22Rv1 (cell line): ENCODE results near the gene JAK3.

ENCODE experiments used
- ZFX ChIP-seq: fragments of 450-650 bp; IDR thresholded peaks from 2 replicates; pipeline ENCODE4 v1.6.1; 2017; ENCODE audit warnings: antibody characterized with exemption, borderline replicate concordance
- TF ChIP-seq, protein P1 (sequence below): fragments of 450-650 bp; IDR thresholded peaks from 2 replicates; pipeline ENCODE4 v1.5.1; 2017; ENCODE audit warnings: mild to moderate bottlenecking

DNA sequence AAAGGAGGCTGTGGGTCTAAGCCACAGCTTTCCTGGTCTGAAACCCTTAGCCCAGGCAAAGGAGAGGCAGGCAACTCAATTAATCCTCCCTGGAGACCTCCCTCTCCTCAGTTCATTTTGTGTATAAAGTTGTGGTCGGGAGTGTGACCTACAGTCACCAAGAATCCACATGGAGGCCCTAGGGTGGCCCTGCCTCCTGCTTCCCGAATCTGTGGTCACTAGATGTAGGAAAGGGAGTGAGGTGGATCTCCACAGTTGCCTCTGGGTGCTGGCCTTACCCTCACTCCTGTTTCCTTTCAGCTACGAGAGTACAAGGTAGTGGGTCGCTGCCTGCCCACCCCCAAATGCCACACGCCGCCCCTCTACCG, 13.2 kb upstream of the JAK3 start:
- TF ChIP-seq, protein P1, sequence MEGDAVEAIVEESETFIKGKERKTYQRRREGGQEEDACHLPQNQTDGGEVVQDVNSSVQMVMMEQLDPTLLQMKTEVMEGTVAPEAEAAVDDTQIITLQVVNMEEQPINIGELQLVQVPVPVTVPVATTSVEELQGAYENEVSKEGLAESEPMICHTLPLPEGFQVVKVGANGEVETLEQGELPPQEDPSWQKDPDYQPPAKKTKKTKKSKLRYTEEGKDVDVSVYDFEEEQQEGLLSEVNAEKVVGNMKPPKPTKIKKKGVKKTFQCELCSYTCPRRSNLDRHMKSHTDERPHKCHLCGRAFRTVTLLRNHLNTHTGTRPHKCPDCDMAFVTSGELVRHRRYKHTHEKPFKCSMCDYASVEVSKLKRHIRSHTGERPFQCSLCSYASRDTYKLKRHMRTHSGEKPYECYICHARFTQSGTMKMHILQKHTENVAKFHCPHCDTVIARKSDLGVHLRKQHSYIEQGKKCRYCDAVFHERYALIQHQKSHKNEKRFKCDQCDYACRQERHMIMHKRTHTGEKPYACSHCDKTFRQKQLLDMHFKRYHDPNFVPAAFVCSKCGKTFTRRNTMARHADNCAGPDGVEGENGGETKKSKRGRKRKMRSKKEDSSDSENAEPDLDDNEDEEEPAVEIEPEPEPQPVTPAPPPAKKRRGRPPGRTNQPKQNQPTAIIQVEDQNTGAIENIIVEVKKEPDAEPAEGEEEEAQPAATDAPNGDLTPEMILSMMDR, result no peak
- no peak for TF ChIP-seq ZFX
